T1000 (cell line): ENCODE measurements around the gene KRTAP1-4.
A peak's percentile ranks its signal among the peaks of the same experiment; 100 is the strongest.
"Not testable (repeated sequence)": the region's sequence is repeated elsewhere in the genome, so short reads cannot be mapped to it uniquely, and the experiment has no call there.

Source experiments
- DNase-seq: peaks from one replicate; lab custom pipeline; 2025; ENCODE audit warnings: mixed read lengths; lab: John Stamatoyannopoulos, UW

The KRTAP1-4 gene

GRCh38 chr17:41029633-41030245, at the start of gene KRTAP1-4:
Gene KRTAP1-4 (minus strand): TSS chr17:41030195. CDS start chr17:41030078, 117 bp downstream.
- DNase-seq: no peak

GRCh38 chr17:41076788-41077187, 46.8 kb upstream of the KRTAP1-4 start:
- DNase-seq: no peak

GRCh38 chr17:41073676-41074075, 43.7 kb upstream of the KRTAP1-4 start:
- DNase-seq: no peak

GRCh38 chr17:41071606-41072360, 41.8 kb upstream of the KRTAP1-4 start:
- DNase-seq: no peak

- DNase-seq: no peak
Observed at GRCh38 chr17:41069031-41069430, 39.0 kb upstream of the KRTAP1-4 start.

- DNase-seq: no peak
Observed at GRCh38 chr17:41067281-41067680, 37.3 kb upstream of the KRTAP1-4 start.

- no peak for DNase-seq
Observed at GRCh38 chr17:41065829-41066624, 36.0 kb upstream of the KRTAP1-4 start, which contains the start of gene KRTAP2-4. Gene KRTAP2-4 (minus strand): TSS chr17:41065879. CDS start chr17:41065845, 34 bp downstream.

GRCh38 chr17:41065016-41065689, 35.2 kb upstream of the KRTAP1-4 start:
- not testable (repeated sequence) for DNase-seq

GRCh38 chr17:41064301-41064700, 34.3 kb upstream of the KRTAP1-4 start:
- DNase-seq: no peak

- no peak for DNase-seq
Observed at GRCh38 chr17:41063449-41063848, 33.5 kb upstream of the KRTAP1-4 start.

GRCh38 chr17:41061964-41062363, 32.0 kb upstream of the KRTAP1-4 start:
- DNase-seq: no peak

GRCh38 chr17:41060052-41060604, 30.1 kb upstream of the KRTAP1-4 start, which contains the start of gene KRTAP2-3:
Gene KRTAP2-3 (minus strand): TSS chr17:41060114. CDS start chr17:41060050, 64 bp downstream.
- peak; percentile 26 for DNase-seq

GRCh38 chr17:41059276-41060051, 29.5 kb upstream of the KRTAP1-4 start:
- DNase-seq: not testable (repeated sequence)

GRCh38 chr17:41058741-41059140, 28.7 kb upstream of the KRTAP1-4 start:
- DNase-seq: no peak

GRCh38 chr17:41057547-41057946, 27.6 kb upstream of the KRTAP1-4 start:
- no peak for DNase-seq

- DNase-seq: not testable (repeated sequence)
Observed at GRCh38 chr17:41055130-41055529, 25.1 kb upstream of the KRTAP1-4 start, which contains the start of gene KRTAP2-2. Gene KRTAP2-2 (minus strand): TSS chr17:41055230. CDS start chr17:41055211, 19 bp downstream.

- DNase-seq: not testable (repeated sequence)
Observed at GRCh38 chr17:41054556-41054955, 24.6 kb upstream of the KRTAP1-4 start.

- no peak for DNase-seq
Observed at GRCh38 chr17:41054025-41054424, 24.0 kb upstream of the KRTAP1-4 start.

GRCh38 chr17:41052566-41052965, 22.6 kb upstream of the KRTAP1-4 start:
- DNase-seq: no peak

- no peak for DNase-seq
Observed at GRCh38 chr17:41049110-41049509, 19.1 kb upstream of the KRTAP1-4 start.

GRCh38 chr17:41048441-41048840, 18.4 kb upstream of the KRTAP1-4 start:
- peak; percentile 20 for DNase-seq
